Measurements from ENCODE around the gene WDR4.
A peak's percentile ranks its signal among the peaks of the same experiment; 100 is the strongest.
"Not testable (repeated sequence)": the region's sequence is repeated elsewhere in the genome, so short reads cannot be mapped to it uniquely, and the experiment has no call there.

WDR4 gene

GRCh38 chr21:42837421-42838211 lies 41.7 kb downstream of the WDR4 start:
- no peak for DNase-seq

DNA sequence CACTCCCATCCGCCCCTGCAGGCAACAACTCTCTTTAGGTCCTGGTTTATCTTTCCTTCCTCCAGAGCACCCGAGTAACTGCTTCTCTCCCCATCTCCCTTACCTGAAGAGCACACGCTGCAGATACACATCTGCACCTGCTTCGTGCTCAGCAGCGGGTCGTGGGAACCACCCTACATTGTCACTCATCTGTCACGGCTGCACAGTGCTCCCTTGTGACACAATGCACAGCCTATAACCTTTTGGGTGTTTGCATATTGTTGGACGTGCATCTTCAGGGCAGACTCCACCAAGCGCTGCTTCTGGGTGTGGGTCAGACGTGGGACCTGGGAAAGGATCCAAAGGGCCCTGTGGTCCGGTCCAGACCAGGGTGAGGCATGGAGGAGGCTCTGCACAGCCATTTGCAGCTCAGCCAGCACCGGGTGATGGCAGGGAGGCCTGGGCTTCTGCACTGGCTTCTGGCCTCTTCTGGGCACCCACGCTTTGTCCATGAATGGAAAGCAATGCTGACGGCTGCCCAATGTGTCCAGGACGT lies 42.5 kb downstream of the WDR4 start:
- no peak for DNase-seq

GRCh38 chr21:42836402-42836666 lies 43.0 kb downstream of the WDR4 start:
- DNase-seq = no peak

DNA sequence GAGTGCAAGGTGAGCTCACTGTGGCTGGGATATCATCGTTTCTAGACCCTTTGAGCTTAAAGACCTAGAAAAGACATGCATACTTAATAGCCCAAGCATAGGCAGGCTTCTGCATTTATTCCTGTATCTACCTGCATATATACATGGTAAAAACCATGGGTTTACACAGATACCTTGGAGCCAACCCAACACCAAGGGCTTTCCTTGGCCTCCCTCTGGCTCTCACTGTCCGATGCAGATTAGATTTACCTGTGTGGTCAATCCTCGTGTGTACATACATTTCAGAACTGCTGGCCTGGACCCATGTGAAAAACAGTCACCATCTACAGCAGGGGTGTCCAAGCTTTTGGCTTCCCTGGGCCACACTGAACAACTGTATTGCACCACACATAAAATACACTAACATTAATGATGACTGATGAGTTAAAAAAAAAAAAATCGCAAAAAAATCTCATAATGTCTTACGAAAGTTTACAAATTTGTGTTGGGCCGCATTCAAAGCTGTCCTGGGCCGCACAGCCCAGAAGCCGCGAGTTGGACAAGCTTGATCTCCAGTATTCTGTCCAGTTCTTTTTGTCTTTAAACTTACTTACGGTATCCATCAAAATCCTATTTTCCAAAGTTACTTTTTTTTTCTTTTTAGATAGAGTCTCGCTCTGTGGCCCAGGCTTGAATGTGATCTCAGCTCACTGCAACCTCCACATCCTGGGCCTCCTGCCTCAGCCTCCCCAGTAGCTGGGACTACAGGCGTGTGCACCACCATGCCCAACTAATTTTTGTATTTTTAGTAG lies 43.5 kb downstream of the WDR4 start:
- DNase-seq = no peak

GRCh38 chr21:42835211-42835610 lies 44.1 kb downstream of the WDR4 start:
- DNase-seq = no peak

DNA sequence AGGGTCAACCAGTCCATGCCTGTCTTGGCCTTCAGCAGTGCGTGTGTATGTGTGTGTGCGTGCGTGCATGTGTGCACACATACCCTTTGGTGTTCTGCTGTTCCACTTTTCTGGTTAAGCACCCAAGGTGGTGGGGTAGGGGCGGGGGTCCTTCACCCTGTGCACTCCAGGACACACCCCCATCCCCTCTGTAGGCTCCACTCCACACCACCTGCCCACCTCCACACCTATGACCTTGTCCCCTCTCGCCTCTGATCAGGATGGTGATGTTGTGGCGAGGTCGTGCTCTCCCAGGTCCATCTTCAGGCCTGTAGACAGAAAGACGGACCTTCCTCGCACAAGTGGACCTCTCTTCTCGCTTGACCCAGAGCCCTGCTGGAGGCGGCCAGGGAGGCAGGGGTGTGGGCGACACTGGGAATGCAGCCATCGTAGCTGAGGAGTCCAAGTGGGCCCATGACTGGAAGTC lies 44.6 kb downstream of the WDR4 start:
- DNase-seq = no peak

DNA sequence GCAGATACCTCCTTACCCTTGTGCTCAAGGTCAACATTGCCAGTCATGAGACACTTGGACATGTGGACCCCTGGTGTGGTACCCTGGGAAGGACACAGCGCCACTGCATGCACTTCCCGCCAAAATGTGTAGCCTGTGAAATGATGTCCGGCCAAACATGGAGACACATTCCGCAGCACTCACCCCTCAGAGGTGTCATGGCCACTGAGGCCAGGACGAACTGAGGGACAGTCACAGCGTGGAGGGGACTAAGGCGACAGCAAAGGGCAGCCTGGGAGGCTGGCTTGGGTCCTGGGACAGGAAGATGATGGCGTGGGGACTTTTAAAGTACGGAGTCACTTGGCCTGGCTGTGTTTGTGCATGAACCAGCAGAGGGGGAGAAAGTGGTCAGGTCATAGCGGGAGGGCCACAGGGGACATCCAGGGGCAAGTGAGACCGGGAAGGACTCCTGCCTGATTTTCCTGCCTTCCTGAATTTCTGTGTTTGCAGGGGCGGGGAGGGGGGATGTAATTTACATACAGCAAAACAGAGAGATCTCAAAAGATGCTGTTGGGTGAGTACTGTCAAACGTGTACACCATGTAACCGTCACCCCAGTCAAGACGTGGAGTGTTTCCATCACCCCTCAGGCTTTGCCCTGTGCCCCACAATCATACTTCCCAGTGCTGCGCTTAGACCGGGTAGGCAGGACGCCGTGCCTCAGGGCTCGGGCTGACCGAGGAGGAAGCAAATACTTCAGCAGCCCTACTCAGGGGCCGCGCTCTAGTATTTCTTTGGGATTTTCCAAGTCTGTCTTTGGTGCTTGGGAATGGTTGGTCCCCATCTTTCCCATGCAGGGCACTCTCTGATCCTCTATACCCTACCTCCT lies 45.2 kb downstream of the WDR4 start:
- no peak for DNase-seq

DNA sequence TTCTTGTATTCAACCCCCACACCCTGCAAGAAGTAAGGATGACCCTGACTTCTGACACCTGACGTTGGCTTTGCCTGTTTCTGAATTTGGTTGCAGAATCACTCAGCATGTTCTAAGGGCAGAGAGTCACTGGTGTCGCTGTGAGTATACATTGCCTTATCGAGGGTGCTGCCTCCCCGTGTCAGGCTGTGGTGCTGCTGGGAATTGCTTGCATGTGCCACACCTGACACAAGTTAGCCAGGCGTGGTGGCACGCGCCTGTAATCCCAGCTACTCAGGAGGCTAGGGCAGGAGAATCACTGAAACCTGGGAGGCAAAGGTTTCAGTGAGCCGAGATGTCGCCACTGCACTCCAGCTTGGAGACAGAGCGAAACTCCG lies 45.9 kb downstream of the WDR4 start:
- DNase-seq = peak; percentile 57

DNA sequence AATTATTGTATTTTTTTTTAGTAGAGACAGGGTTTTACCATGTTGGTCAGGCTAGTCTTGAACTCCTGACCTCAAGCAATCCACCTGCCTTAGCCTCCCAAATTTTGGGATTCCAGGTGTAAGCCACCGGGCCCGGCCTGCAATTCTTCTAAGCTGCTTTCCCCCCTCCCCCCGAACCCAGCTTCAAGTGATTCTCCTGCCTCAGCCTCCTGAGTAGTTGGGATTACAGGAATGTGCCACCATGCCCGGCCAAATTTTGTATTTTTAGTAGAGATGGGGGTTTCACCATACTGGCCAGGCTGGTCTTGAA lies 47.1 kb downstream of the WDR4 start:
- not testable (repeated sequence) for DNase-seq

DNA sequence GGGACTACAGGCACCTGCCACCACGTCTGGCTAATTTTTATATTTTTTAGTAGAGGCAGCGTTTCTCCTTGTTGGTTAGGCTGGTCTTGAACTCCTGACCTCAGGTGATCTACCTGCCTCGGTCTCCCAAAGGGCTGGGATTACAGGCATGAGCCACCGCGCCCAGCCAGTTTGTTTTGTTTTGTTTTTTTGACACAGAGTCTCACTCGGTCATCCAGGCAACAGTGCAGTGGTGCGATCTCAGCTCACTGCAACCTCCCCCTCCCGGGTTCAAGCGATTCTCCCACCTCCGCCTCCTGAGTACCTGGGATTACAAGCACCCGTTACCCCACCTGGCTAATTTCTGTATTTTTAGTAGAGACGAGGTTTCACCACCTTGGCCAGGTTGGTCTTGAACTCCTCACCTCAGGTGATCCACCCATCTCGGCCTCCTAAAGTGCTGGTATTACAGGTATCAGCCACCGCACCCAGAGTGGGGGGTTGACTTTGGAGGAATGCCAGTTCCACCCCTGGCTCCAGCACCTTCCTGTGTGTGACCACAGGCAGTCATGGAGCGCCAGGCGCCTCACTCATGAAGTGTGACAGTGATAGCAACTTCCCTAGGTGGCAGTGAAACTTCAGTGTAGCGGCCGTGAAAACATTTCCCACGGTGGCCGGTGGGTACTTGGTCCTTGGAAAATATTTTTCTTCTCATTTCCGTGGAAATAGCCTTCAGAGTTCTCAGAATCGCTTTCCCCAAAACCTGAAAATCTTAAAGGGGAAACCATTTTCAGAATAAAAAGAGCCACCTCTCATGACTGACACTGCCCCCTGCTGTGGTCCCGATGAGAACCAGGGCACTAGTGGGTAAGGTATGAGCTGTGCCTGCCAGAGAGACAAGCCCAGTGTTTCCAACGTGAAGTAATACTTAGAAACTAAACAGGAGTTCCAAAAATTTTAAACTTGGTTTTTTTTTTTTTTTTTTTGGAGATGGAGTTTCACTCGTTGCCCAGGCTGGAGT lies 48.6 kb downstream of the WDR4 start:
- peak; percentile 20 for DNase-seq

GRCh38 chr21:42829954-42830353 lies 49.4 kb downstream of the WDR4 start:
- DNase-seq = no peak

DNA sequence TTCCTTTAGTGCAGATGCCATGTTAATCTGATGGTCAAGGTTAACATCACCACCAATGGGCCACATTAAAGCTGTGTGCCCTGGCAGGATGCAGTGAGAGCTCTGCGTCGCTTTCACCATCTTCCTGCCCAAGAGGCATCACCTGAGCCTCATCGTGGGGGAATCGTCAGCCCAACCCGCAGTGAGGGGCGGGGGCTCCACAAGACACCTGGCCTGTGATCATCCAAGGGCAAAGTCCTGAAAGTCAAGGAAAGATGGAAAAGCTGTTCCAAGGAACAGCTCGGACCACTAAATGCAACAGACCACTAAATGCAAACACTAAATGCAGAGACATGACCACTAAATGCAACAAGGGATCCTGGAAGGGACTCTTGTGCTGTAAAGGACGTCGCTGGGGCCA lies 49.9 kb downstream of the WDR4 start:
- DNase-seq = no peak

- DNase-seq = no peak
These were observed 51.8 kb downstream of the WDR4 start for GRCh38 chr21:42827588-42827987.

GRCh38 chr21:42820616-42821465 lies 58.5 kb downstream of the WDR4 start:
- DNase-seq = no peak

GRCh38 chr21:42819861-42820615 lies 59.3 kb downstream of the WDR4 start:
- DNase-seq = no peak

DNA sequence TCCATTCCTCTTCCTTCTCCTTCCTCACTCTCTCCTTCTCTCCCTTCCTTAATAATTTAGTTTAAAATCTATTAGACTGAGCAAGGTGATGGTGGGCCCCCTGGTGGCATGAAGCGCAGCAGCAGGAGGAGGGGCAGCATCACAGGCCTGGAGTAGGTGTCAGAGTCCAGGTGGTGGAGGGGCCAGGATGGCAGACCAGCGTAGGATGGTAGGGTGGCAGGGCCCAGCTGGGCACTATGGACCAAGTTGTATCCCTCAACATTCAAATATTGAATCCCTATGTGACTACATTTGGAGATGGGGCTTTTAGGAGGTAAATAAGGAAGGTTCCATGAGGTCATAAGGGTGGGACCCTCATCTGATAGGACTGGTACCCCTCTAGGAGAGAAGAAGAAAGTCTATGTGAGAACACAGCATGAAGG lies 61.0 kb downstream of the WDR4 start:
- DNase-seq = peak; percentile 73

- no peak for DNase-seq
These were observed 64.1 kb downstream of the WDR4 start for GRCh38 chr21:42815217-42815616.

DNA sequence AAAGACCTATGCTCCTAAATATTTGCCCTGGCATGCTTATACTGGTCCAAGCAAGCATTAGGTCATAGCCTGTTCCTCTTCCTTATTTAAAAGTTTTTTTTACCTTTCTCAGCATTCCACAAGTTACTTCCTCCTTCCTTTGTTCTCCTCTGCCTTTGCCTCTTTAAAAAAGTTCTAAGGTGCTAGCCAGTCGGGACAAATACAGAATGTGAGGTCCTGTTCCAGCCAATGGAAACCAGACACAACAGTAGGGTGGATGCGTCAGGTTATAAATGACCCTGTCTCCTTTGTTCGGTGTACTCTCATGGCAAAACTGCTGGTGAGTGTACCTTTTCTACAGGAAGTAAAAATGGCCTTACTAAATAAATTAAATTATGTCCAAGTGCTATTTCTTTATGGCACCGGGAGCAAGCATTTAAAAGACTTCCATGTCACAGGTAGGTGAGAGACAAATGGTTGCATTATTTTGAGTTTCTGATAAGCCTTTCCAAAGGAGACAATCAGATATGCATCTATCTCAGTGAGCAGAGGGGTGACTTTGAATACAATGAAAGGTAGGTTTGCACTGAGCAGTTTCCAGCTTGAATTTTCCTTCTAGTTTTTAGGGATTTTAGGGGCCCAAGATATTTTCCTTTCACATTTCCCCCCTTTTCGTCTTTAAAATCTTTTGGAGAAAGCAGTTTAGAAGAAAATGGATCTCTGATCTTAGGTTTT lies 66.7 kb downstream of the WDR4 start:
- DNase-seq = not testable (repeated sequence)

DNA sequence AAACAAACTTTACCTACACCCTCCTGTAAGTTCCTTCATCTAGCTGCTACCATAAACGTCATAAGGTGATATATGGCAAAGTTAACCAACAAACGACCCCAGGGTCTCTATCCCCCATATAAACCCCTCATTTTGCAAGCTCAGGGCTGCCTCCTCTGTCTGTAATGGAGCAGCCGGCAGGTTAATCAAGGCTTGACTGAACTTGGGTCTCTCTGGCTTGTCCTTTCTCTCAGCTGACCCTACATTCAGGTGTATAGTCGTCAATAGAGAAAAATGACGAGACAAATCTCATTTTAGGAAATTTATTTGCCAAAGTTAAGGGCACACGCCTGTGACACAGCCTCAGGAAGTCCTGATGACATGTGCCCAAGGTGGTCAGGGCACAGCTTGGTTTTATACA lies 67.4 kb downstream of the WDR4 start:
- DNase-seq = no peak
